ELF-1 (cell line): ENCODE data around the gene RAB3C.

ENCODE experiments used
- DNase-seq: peaks from one replicate; pipeline ENCODE4 v3.0.0-alpha.2; 2016; ENCODE audit warnings: low read depth, low spot score

RAB3C gene

GRCh38 chr5:58875599-58875998, 292.7 kb downstream of the RAB3C start:
- no peak for DNase-seq

DNA sequence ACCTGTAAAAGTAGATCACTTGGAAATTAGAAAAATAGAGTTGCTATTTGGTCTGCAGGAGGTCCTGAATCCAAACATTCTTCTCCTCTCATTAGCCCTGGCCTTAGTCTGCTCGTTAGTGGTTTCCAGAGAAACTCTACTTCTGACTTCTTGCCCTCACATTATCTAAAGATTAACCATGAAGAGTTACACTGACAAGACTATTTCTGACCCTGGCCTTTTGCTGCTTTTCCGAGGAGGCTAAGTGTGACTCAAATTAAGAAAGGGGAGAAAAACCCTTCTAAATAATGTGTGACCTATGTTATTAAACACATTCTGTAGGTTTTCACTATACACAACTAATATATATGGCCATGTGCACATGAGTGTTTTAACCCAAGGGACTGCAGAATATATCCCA, 302.4 kb downstream of the RAB3C start:
- no peak for DNase-seq

DNA sequence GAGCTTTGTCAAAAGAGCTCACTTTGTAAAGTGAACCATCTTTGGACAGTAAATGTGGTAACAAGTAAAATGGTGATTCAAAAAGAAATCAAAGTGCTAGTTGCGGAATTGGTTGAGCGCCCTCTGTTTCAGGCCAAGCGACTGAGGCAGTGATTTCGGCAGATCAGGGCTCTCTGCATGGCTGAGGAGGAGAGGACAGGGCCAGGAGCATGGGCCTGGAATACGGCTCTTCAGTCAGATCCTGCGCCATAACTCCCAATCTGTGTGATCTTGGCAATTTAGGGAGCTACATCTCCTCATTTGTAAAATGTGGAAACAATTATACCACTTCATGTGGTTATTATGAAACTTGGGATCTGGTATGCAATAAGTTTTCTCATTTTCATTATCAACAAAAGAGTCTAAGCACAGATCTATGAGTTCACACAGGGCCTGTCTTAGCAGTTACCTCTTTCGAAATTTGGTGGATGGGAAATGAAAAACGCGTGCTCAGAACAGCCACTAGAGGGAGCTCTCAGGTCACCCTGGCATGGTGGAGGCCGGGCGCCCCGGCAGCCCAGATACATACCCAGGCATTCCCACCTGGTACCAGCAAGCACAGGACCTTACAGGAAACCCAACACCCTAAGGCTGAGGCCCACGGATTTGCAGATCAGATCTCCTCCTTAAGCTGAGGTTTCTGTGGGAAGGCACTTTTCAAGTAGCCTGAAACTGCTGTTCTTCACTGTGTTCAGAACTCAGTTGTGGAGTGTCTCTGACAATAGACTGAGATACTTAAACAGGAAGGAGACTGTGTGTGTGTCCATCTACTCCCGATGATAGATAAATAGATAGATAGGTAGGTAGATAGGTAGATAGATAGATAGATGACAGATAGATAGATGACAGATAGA, 303.7 kb downstream of the RAB3C start:
- peak; percentile 84 for DNase-seq

- no peak for DNase-seq
Observed at GRCh38 chr5:58887311-58887710, 304.4 kb downstream of the RAB3C start.

- no peak for DNase-seq
Observed at GRCh38 chr5:58887721-58888409, 305.0 kb downstream of the RAB3C start.

GRCh38 chr5:58890265-58890664, 307.4 kb downstream of the RAB3C start:
- no peak for DNase-seq

DNA sequence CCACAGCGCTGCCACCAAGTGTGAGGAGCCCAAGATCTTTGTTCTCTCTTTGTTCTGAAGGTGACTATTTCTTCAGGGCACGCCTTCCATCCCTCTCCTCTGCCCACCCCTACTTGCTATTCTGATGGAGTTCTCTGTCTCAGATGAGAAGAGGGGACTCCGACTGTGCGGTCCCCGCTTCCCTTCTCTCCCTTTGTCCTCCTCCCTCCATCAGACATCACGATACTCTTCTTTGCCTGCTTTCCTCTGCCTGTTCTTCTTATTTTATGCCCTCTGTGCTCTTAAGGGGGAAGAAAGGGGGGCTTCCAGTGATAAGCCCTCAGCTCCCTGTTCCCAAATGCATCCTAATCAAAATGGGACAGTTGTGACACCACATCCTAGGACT, 307.8 kb downstream of the RAB3C start:
- DNase-seq = no peak

DNA sequence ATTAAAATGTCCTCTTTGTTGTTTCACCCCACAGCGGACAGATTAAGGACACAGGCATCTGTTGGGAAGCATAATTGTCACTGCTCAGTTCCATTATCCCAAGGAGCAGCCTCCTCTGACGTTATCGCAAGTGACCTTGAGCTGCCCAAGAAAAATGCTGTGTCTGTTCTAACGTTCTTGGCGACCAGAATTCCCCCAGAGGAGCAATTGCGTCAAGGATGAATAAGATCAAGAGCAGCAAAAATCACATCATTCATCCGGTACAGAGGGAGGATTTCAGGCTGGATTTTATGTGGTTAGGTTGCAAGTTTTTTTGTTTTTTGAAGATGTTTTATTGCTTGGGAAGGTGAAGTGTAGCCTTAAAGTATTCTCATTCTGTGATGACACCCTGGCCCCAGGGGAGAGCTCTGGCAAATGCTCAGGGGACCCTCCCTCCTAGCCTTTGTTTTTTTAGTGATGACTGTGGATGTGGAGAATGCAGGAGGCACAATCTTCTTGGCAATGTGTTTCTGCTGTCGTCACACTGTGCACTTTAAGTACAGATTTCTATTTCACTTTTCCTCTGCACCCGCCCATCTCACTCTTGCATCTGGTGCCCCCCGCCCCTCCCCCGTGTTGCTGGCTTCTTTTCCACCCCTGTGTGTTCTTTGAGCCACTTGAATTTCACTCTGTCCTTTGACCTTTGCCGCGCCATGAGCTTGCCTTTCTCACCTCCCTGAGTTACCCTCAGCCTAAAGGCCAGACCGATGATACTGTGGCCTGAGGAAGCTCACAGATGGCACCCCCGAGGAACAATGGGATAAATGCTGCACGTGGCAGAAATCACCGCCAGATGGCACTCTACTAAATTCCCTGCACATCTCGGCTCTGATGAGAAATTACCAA, 308.5 kb downstream of the RAB3C start:
- DNase-seq = peak; percentile 86

- DNase-seq = no peak
Observed at GRCh38 chr5:58891971-58892343, 309.1 kb downstream of the RAB3C start.

DNA sequence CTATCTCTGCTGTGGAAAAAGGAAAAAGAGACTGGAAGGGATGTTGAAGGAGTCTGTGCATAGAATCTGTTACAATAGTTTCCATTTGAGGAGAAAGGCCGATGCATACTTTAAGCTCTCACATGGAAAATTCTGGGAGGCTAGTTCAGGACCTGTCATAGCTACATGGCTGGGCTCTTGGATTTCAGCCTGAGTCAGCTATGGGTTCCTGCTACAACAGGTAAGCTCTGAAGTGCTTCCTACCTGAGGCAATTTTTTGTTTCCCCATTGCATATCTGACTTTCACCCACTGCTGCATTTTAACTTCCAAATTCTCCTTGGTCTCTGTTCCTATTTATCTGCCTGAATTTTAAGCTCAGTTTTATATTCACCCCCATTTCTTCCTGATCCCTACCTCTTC, 310.7 kb downstream of the RAB3C start:
- no peak for DNase-seq

DNA sequence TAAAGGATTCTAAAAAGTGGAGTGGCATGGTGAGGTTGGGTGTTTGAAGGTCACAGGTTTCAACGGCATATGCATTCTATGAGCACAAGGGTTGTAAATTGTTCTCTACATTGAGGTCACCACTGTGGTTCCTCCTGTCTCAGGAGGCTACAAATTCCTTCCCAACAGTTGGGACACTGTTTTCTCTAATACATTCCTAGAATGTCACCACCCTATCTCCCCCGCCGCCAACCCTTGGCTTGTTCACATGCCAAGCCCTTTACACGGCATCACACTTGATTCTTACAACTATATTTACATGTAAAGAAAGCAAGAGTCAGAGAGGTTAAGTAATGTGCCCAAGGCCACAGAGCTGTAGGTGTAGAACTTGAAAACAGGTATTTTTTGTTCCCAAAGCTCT, 315.1 kb downstream of the RAB3C start:
- DNase-seq = peak; percentile 15

DNA sequence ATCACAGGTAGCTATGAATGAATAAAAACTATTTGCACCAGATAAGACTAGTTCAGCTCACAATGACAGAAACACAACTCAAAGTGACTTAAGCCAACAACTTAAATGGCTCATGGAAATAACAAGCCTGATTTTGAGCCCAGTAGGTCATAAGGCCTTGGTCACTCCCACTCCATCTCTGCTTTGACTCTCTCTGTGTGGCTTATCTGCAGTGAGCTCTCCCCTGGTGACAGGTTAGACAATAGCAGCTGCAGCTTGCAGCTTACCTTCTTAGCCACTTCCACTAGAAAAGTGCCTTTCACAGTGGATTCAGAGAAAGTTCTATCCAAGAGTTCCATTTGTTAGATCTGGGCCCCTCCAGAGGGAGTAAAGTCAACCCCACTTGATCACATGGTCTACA, 315.7 kb downstream of the RAB3C start:
- peak; percentile 11 for DNase-seq

GRCh38 chr5:58901271-58901670, 318.4 kb downstream of the RAB3C start:
- DNase-seq = no peak

DNA sequence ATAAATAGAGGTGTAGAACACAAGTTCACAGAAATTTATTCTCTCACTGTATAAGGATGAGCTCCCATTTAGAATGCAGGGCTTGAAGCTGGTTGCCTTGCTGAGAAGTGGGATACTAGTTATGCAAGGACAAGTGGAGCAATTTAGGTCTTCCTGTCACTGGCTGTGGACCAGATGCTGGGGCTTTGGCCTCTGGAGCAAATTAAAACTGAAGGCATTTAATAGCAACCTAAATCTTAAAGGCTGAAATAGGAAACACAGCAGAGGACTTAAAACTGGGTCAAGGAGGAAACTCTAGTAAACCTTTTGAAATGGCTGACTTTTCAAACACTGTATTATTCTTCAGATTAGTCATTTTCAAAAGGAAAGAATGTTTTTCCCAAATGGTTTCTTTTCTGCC, 319.4 kb downstream of the RAB3C start:
- DNase-seq = no peak

DNA sequence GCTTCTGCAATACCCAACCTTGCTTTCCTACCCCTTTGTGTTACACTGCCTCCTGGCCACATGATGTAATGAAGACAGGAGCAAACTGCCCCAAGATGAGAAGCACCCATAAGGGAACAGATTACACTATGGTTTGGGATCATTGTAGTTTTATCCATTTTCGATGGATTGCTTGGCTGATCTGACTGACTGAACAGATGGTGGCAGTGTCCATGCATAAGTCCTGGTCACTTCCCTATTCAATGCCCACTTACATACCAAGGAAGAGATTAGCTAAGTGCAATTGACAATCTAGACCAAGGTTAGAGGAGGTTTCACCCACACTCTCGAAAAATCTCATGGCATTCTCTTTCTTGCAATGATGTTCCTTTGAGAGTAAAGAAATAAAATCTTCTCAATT, 319.9 kb downstream of the RAB3C start:
- DNase-seq = no peak

- no peak for DNase-seq
Observed at GRCh38 chr5:58904737-58905136, 321.9 kb downstream of the RAB3C start.

- DNase-seq = no peak
Observed at GRCh38 chr5:58905944-58906343, 323.1 kb downstream of the RAB3C start.
